ENCODE results near the gene TRPC4.

The TRPC4 gene

GRCh38 chr13:37769078-37769477 lies 100.5 kb downstream of the TRPC4 start:
- H3K4me3 ChIP-seq: no peak overlapping the region
- no peaks in the 10 kb centered on the region for H3K9me3 ChIP-seq (ENCODE audit: low read depth, low read length)
- no peak for DNase-seq (ENCODE audit: low read depth, low spot score)

DNA sequence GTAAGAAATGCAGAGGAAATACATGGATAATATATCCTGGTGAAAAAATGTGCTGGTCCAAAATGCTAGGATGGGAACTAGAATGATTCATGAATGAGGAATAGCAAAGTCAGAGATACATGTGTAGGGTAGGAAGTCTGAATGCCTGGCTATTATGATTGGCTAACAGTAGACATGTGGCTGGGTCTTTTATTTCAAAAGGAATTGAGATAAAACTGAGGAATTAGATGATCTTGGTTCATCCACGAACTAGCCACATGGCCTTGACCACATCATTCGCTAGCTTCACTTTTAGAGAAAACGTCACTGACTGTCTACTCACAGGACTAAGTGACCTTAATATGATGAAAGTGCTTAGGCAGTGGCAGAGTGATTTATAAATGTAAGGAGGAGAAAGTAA lies 103.1 kb downstream of the TRPC4 start:
- Histone ChIP-seq H3K27ac (no peak overlapping the region), H3K4me3 (no peak overlapping the region), H3K9ac (ENCODE audit: insufficient read length) (no peak overlapping the region), H3K36me3 (ENCODE audit: insufficient read depth, low read length) (no peaks in the 10 kb centered on the region), H3K9me3 (ENCODE audit: low read depth, low read length) (no peaks in the 10 kb centered on the region)
- TF ChIP-seq FOXP2 (optimal IDR thresholded peaks at IDR 0.05; ENCODE audit: control extremely low read depth, extremely low read length, insufficient read depth) (no peak), POLR2AphosphoS5 (IDR thresholded peaks at IDR 0.05; ENCODE audit: borderline replicate concordance, low read depth, low read length) (no peak), EZH2 (IDR thresholded peaks at IDR 0.05) (no peak)
- no peak for DNase-seq (ENCODE audit: low read depth, low spot score)

More at GRCh38 chr13:37769078-37769477, 100.5 kb downstream of the TRPC4 start:
- Histone ChIP-seq H3K36me3 (ENCODE audit: insufficient read depth, low read length) (no peaks in the 10 kb centered on the region), H3K9ac (ENCODE audit: insufficient read length) (no peak overlapping the region), H3K27ac (no peak overlapping the region)
- TF ChIP-seq EZH2 (IDR thresholded peaks at IDR 0.05): no peak
- no peak for TF ChIP-seq FOXP2 (optimal IDR thresholded peaks at IDR 0.05; ENCODE audit: control extremely low read depth, extremely low read length, insufficient read depth)
- no peak for TF ChIP-seq POLR2AphosphoS5 (IDR thresholded peaks at IDR 0.05; ENCODE audit: borderline replicate concordance, low read depth, low read length)

- Histone ChIP-seq H3K9me3 (ENCODE audit: low read depth, low read length) (no peaks in the 10 kb centered on the region), H3K27ac (no peak overlapping the region), H3K4me3 (no peak overlapping the region), H3K9ac (ENCODE audit: insufficient read length) (no peak overlapping the region), H3K36me3 (ENCODE audit: insufficient read depth, low read length) (no peaks in the 10 kb centered on the region)
- no peak for DNase-seq (ENCODE audit: low read depth, low spot score)
- no peak for TF ChIP-seq POLR2AphosphoS5 (IDR thresholded peaks at IDR 0.05; ENCODE audit: borderline replicate concordance, low read depth, low read length)
- TF ChIP-seq FOXP2 (optimal IDR thresholded peaks at IDR 0.05; ENCODE audit: control extremely low read depth, extremely low read length, insufficient read depth): no peak
- TF ChIP-seq EZH2 (IDR thresholded peaks at IDR 0.05): no peak
Observed at GRCh38 chr13:37755349-37755748, 114.2 kb downstream of the TRPC4 start.

- no peak for DNase-seq (ENCODE audit: low read depth, low spot score)
- H3K9ac ChIP-seq (ENCODE audit: insufficient read length): no peak overlapping the region
- TF ChIP-seq EZH2 (IDR thresholded peaks at IDR 0.05) (no peak), FOXP2 (optimal IDR thresholded peaks at IDR 0.05; ENCODE audit: control extremely low read depth, extremely low read length, insufficient read depth) (no peak), POLR2AphosphoS5 (IDR thresholded peaks at IDR 0.05; ENCODE audit: borderline replicate concordance, low read depth, low read length) (no peak)
- no peak overlapping the region for H3K27ac ChIP-seq
- no peaks in the 10 kb centered on the region for H3K9me3 ChIP-seq (ENCODE audit: low read depth, low read length)
- H3K4me3 ChIP-seq: no peak overlapping the region
- no peaks in the 10 kb centered on the region for H3K36me3 ChIP-seq (ENCODE audit: insufficient read depth, low read length)
Observed at GRCh38 chr13:37753776-37754175, 115.8 kb downstream of the TRPC4 start.

- TF ChIP-seq FOXP2 (optimal IDR thresholded peaks at IDR 0.05; ENCODE audit: control extremely low read depth, extremely low read length, insufficient read depth): no peak
- no peak for TF ChIP-seq POLR2AphosphoS5 (IDR thresholded peaks at IDR 0.05; ENCODE audit: borderline replicate concordance, low read depth, low read length)
- TF ChIP-seq EZH2 (IDR thresholded peaks at IDR 0.05): no peak
- Histone ChIP-seq H3K36me3 (ENCODE audit: insufficient read depth, low read length) (no peaks in the 10 kb centered on the region), H3K9ac (ENCODE audit: insufficient read length) (no peak overlapping the region), H3K9me3 (ENCODE audit: low read depth, low read length) (no peaks in the 10 kb centered on the region), H3K27ac (no peak overlapping the region), H3K4me3 (no peak overlapping the region)
- no peak for DNase-seq (ENCODE audit: low read depth, low spot score)
Observed at GRCh38 chr13:37752146-37752545, 117.4 kb downstream of the TRPC4 start.

DNA sequence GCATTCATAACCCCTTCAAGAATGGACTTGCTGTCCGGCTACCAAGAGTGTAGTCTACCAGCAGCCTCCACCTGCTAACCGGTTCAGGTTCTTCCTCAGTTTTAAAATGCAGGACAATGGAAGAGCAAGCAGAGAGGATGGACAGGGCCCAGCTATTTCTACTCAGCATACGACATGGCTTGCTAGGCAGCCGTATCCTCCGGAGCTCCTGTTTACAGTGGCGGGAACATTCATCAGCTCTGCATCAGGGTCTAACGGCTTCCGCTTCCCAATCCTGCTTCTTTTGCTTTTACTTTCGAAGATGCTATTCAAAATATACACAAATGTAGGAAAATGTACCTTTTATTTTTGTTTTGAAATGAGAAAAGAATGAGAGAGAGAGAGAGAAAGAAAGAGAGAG lies 118.5 kb downstream of the TRPC4 start:
- Histone ChIP-seq H3K27ac (no peak overlapping the region), H3K4me3 (no peak overlapping the region), H3K36me3 (ENCODE audit: insufficient read depth, low read length) (no peaks in the 10 kb centered on the region), H3K9me3 (ENCODE audit: low read depth, low read length) (no peaks in the 10 kb centered on the region), H3K9ac (ENCODE audit: insufficient read length) (no peak overlapping the region)
- no peak for DNase-seq (ENCODE audit: low read depth, low spot score)
- no peak for TF ChIP-seq FOXP2 (optimal IDR thresholded peaks at IDR 0.05; ENCODE audit: control extremely low read depth, extremely low read length, insufficient read depth)
- no peak for TF ChIP-seq EZH2 (IDR thresholded peaks at IDR 0.05)
- no peak for TF ChIP-seq POLR2AphosphoS5 (IDR thresholded peaks at IDR 0.05; ENCODE audit: borderline replicate concordance, low read depth, low read length)

GRCh38 chr13:37748913-37749312 lies 120.7 kb downstream of the TRPC4 start:
- no peak for DNase-seq (ENCODE audit: low read depth, low spot score)
- no peaks in the 10 kb centered on the region for H3K9me3 ChIP-seq (ENCODE audit: low read depth, low read length)
- no peak overlapping the region for H3K9ac ChIP-seq (ENCODE audit: insufficient read length)
- TF ChIP-seq EZH2 (IDR thresholded peaks at IDR 0.05) (no peak), POLR2AphosphoS5 (IDR thresholded peaks at IDR 0.05; ENCODE audit: borderline replicate concordance, low read depth, low read length) (no peak), FOXP2 (optimal IDR thresholded peaks at IDR 0.05; ENCODE audit: control extremely low read depth, extremely low read length, insufficient read depth) (no peak)
- H3K36me3 ChIP-seq (ENCODE audit: insufficient read depth, low read length): no peaks in the 10 kb centered on the region
- H3K27ac ChIP-seq: no peak overlapping the region
- no peak overlapping the region for H3K4me3 ChIP-seq

DNA sequence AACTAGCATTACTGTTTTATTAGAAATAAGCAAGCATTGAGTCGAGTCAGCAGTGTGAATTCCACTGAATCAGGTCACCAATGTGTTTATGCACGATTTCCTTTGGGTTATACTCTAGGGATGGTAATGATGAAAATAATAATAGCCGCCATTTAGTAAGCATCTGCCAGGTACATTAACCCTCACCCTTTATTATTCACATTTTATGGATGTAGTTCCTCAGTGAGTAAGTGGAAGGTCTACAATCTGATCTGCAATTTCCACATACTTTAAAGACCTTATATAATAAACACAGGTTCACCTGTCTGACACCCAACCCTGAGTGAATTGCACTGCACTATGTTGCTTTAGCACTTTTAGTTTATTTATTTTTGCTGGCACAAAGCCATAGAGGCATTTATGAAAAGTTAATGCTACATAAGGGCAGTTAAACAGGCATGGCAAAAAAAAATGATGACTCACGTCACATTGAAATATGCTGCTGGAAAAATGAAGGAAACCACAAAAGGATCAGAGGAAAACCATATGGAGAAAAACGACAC lies 122.4 kb downstream of the TRPC4 start:
- DNase-seq (ENCODE audit: low read depth, low spot score): no peak
- H3K4me3 ChIP-seq: no peak overlapping the region

DNA sequence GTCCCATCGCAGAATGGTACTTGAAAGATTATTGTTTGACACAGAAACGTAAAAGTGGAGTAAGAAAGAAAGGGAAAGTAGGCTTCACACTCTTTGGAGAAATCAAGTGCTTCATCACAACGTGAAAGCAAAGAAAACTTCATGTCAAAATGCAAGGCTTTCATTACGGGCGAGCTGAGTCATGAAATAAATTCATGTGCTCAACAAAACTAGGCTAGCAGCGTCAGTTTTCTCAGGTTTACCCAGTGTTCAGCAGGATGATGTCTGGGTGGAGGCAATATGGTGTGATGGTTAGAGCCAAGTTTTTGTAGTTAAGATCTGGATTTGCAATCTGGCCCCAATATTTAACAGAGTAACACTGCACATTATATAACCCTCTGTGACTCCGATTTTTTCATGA lies 128.0 kb downstream of the TRPC4 start:
- Histone ChIP-seq H3K9me3 (ENCODE audit: low read depth, low read length) (no peaks in the 10 kb centered on the region), H3K9ac (ENCODE audit: insufficient read length) (no peak overlapping the region), H3K36me3 (ENCODE audit: insufficient read depth, low read length) (no peaks in the 10 kb centered on the region), H3K4me3 (no peak overlapping the region), H3K27ac (no peak overlapping the region)
- TF ChIP-seq EZH2 (IDR thresholded peaks at IDR 0.05): no peak
- no peak for TF ChIP-seq FOXP2 (optimal IDR thresholded peaks at IDR 0.05; ENCODE audit: control extremely low read depth, extremely low read length, insufficient read depth)
- TF ChIP-seq POLR2AphosphoS5 (IDR thresholded peaks at IDR 0.05; ENCODE audit: borderline replicate concordance, low read depth, low read length): no peak
- no peak for DNase-seq (ENCODE audit: low read depth, low spot score)

More for the DNA sequence above, 122.4 kb downstream of the TRPC4 start:
- H3K9ac ChIP-seq (ENCODE audit: insufficient read length): no peak overlapping the region
- TF ChIP-seq EZH2 (IDR thresholded peaks at IDR 0.05) (no peak), POLR2AphosphoS5 (IDR thresholded peaks at IDR 0.05; ENCODE audit: borderline replicate concordance, low read depth, low read length) (no peak), FOXP2 (optimal IDR thresholded peaks at IDR 0.05; ENCODE audit: control extremely low read depth, extremely low read length, insufficient read depth) (no peak)
- no peaks in the 10 kb centered on the region for H3K9me3 ChIP-seq (ENCODE audit: low read depth, low read length)
- no peaks in the 10 kb centered on the region for H3K36me3 ChIP-seq (ENCODE audit: insufficient read depth, low read length)
- H3K27ac ChIP-seq: no peak overlapping the region
